ENCODE data around the gene HEBP2.

Gene HEBP2

GRCh38 chr6:138416206-138416605 is 12.2 kb downstream of the HEBP2 start:
- TF ChIP-seq CTCF (conservative IDR thresholded peaks at IDR 0.05; ENCODE audit: control insufficient read depth, insufficient read depth, low read depth, low read length), result no peak
- no peak for DNase-seq (ENCODE audit: low read depth)
- H3K4me3 ChIP-seq (ENCODE audit: control insufficient read depth, low read depth, low read length), result no peak overlapping the region

DNA sequence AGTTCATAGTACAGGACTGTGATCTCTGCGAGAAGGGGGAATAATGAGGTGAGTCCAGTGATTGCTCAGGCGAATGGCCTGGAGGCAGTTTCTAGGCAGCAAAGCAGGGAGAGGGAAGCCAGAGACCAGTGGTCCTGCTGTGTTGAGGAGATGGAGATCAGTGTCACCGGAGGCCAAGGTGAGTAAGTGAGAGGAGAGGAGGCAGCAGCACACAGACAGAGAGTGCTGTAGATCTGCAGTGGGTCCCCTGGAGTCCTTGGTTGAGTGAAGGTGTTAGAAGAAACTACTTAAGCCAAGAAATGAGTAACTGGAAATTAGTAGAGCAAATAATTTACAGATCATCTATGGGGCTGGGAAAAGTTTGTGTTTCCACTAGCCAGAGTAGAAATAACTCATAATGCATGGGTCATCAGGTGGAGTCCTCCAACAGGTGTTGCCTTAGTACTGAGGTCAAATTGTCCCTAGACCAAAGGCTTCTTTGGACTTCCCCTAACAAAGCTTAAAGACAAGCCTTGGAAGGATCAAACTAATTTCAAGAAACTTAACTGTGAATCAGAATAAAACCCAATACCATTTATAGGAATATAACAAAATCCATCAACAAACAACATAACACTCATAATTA is 13.6 kb downstream of the HEBP2 start:
- no peak for DNase-seq (ENCODE audit: low read depth)
- no peak for TF ChIP-seq CTCF (conservative IDR thresholded peaks at IDR 0.05; ENCODE audit: control insufficient read depth, insufficient read depth, low read depth, low read length)
- H3K4me3 ChIP-seq (ENCODE audit: control insufficient read depth, low read depth, low read length), result no peak overlapping the region

DNA sequence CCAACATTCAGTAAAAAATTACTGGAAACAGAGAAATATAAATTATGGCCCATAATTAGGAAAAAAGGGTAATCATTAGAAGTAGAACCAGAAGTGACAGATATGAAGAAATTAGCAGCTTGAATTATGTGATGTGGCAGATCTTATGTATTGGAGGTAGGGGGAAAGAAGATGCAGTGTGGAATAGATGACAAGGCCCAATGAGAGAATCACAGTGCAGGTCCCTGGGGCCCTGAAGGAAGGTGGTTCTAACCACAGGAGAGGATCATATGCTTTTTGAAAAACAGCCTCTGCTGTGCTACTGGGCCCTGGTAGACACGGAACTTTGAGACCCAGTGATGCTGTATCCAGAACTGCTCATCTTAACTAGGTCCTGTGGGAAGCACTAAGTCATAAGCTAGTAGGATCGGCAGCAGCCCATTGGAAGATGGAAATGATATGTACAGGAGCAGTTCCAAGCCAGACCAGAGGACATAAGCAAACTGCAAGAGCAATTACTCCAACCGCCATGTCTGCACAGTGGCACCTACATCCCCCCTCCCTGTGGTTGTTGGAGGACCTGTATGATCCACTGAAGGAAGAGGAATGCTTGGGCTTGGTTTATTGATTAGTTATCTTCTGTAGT is 14.2 kb downstream of the HEBP2 start:
- DNase-seq (ENCODE audit: low read depth), result no peak
- no peak for TF ChIP-seq CTCF (conservative IDR thresholded peaks at IDR 0.05; ENCODE audit: control insufficient read depth, insufficient read depth, low read depth, low read length)
- H3K4me3 ChIP-seq (ENCODE audit: control insufficient read depth, low read depth, low read length), result no peak overlapping the region

GRCh38 chr6:138419766-138420165 is 15.7 kb downstream of the HEBP2 start:
- DNase-seq (ENCODE audit: low read depth), result no peak
- no peak for TF ChIP-seq CTCF (conservative IDR thresholded peaks at IDR 0.05; ENCODE audit: control insufficient read depth, insufficient read depth, low read depth, low read length)

GRCh38 chr6:138420356-138420755 is 16.3 kb downstream of the HEBP2 start:
- TF ChIP-seq CTCF (conservative IDR thresholded peaks at IDR 0.05; ENCODE audit: control insufficient read depth, insufficient read depth, low read depth, low read length), result no peak
- no peak for DNase-seq (ENCODE audit: low read depth)
- H3K4me3 ChIP-seq (ENCODE audit: control insufficient read depth, low read depth, low read length), result no peak overlapping the region

More at GRCh38 chr6:138419766-138420165, 15.7 kb downstream of the HEBP2 start:
- no peak overlapping the region for H3K4me3 ChIP-seq (ENCODE audit: control insufficient read depth, low read depth, low read length)

- no peak for DNase-seq (ENCODE audit: low read depth)
- no peak overlapping the region for H3K4me3 ChIP-seq (ENCODE audit: control insufficient read depth, low read depth, low read length)
- TF ChIP-seq CTCF (conservative IDR thresholded peaks at IDR 0.05; ENCODE audit: control insufficient read depth, insufficient read depth, low read depth, low read length), result no peak
Measured at GRCh38 chr6:138421089-138421488, 17.1 kb downstream of the HEBP2 start.
